HepG2 (cell line): ENCODE measurements around the gene AASS. TPM values are rescaled to one million over a fixed set of nuclear protein-coding genes. Genes with fewer than 3 reads are reported as not detected.

Experiments used
- ATAC-seq: fragments of 200-7000 bp; cut with Tn5 transposase; 3 replicates; pipeline ENCODE4 v1.9.1; 2020; ENCODE audit warnings: mild to moderate bottlenecking, moderate library complexity
- BruUV-seq: library from RNA; stranded (reverse); fragments of 400-500 nt; replicated peaks from 2 replicates; lab custom pipeline; 2021; lab: Mats Ljungman, UMichigan
- CTCF ChIA-PET: fragments of 300-600 bp; formaldehyde crosslinking; extraction: SDS; loops from one replicate; lab custom pipeline; 2021; ENCODE audit warnings: low total read pairs, inconsistent platforms, low intra/inter-chr PET ratio; lab: Yijun Ruan, JAX
- POLR2A ChIA-PET: fragments of 350-600 bp; sonication (Branson Sonifier 250); formaldehyde crosslinking; loops from one replicate; lab custom pipeline; 2020; ENCODE audit warnings: antibody characterized with exemption, inconsistent platforms; lab: Yijun Ruan, JAX
- DNase-seq: peaks from one replicate; pipeline ENCODE4 v3.0.0-alpha.2; 2015; ENCODE audit warnings: low spot score
- FAIRE-seq: peaks from 3 replicates; lab custom pipeline; 2011; peaks lifted over from hg19 to GRCh38; lab: Jason Lieb, UNC
- H2AFZ ChIP-seq: one replicate; pipeline ENCODE4 v1.6.1; 2011; ENCODE audit warnings: low read length, inconsistent platforms
- H3K27ac ChIP-seq: fragments of 300-600 bp; 3 replicates; pipeline ENCODE4 v1.8.0; 2011; ENCODE audit warnings: mixed run types, mild to moderate bottlenecking, mixed read lengths, low read length, inconsistent platforms; ENCODE audit not compliant: insufficient read depth; ENCODE audit errors: extremely low read length
- H3K27me3 ChIP-seq, 2 experiments: fragments of 200-600 bp in 1 of 2; 2 replicates in 1 of 2; 3 replicates in 1 of 2; pipeline versions ENCODE4 v1.6.0 to v1.8.0; 2011; ENCODE audit warnings: low read length in 2 of 2, mild to moderate bottlenecking in 2 of 2, moderate library complexity in 2 of 2, inconsistent platforms in 1 of 2; ENCODE audit not compliant: insufficient read depth in 2 of 2, control insufficient read depth in 1 of 2
- H3K36me3 ChIP-seq, 2 experiments: fragments of 200-600 bp in 1 of 2; replicated peaks in 1 of 2; 2 replicates in 1 of 2; 3 replicates in 1 of 2; pipeline versions ENCODE4 v1.5.1 to v1.8.0; 2011; ENCODE audit warnings: low read length in 2 of 2, inconsistent platforms in 1 of 2; ENCODE audit not compliant: insufficient read depth in 2 of 2, control insufficient read depth in 1 of 2
- H3K4me1 ChIP-seq: 2 replicates; pipeline ENCODE4 v1.5.1; 2012; ENCODE audit warnings: low read length, inconsistent platforms; ENCODE audit not compliant: insufficient read depth
- H3K4me2 ChIP-seq: 2 replicates; pipeline ENCODE4 v1.6.0; 2011; ENCODE audit warnings: low read depth, low read length, inconsistent platforms
- H3K4me3 ChIP-seq, 3 experiments: fragments of 200-600 bp in 1 of 3; sonication (generic), shearing (Covaris generic) in 1 of 3; replicated peaks in 1 of 3; 2 replicates each; pipeline ENCODE4 v1.5.1; 2011 to 2016; ENCODE audit warnings: low read length in 3 of 3, inconsistent platforms in 2 of 3, low read depth in 2 of 3, mild to moderate bottlenecking in 2 of 3, control low read depth in 1 of 3, mixed read lengths in 1 of 3; ENCODE audit not compliant: insufficient read depth in 1 of 3
- H3K79me2 ChIP-seq: one replicate; pipeline ENCODE4 v1.6.1; 2011; ENCODE audit warnings: low read length, inconsistent platforms; ENCODE audit not compliant: insufficient read depth
- H3K9ac ChIP-seq: 2 replicates; pipeline ENCODE4 v1.6.0; 2011; ENCODE audit warnings: mild to moderate bottlenecking, low read depth, low read length, inconsistent platforms; ENCODE audit not compliant: insufficient read depth
- H3K9me3 ChIP-seq: 2 replicates; pipeline ENCODE4 v1.5.1; 2012; ENCODE audit warnings: mild to moderate bottlenecking, low read length
- H4K20me1 ChIP-seq: 2 replicates; pipeline ENCODE4 v1.6.0; 2011; ENCODE audit warnings: inconsistent platforms, mild to moderate bottlenecking, low read length, moderate library complexity; ENCODE audit not compliant: insufficient read depth
- AGO2 ChIP-seq: fragments of 200-400 bp; formaldehyde crosslinking; optimal IDR thresholded peaks from 2 replicates; pipeline ENCODE3; 2017; ENCODE audit warnings: mild to moderate bottlenecking, low read depth, low read length, moderate library complexity
- ATAD3A ChIP-seq: sonication (generic); formaldehyde crosslinking; IDR thresholded peaks from 2 replicates; pipeline ENCODE4 v1.4.0; 2020; ENCODE audit warnings: missing genetic modification reagents
- DR1 ChIP-seq: sonication (generic); formaldehyde crosslinking; IDR thresholded peaks from 2 replicates; pipeline ENCODE4 v1.8.0; 2021; ENCODE audit warnings: mild to moderate bottlenecking, missing genetic modification reagents, inconsistent platforms
- JUND ChIP-seq: sonication (generic); formaldehyde crosslinking; IDR thresholded peaks from 2 replicates; pipeline ENCODE4 v1.8.0; 2022; ENCODE audit warnings: mild to moderate bottlenecking, missing genetic modification reagents
- RAD21 ChIP-seq: fragments of 450-650 bp; formaldehyde crosslinking; IDR thresholded peaks from 2 replicates; pipeline ENCODE4 v1.5.0; 2020; ENCODE audit warnings: mild to moderate bottlenecking
- REXO4 ChIP-seq: sonication (generic); formaldehyde crosslinking; IDR thresholded peaks from 2 replicates; pipeline ENCODE4 v1.8.0; 2022; ENCODE audit warnings: missing genetic modification reagents, mild to moderate bottlenecking, borderline replicate concordance
- SAFB2 ChIP-seq: sonication (generic); formaldehyde crosslinking; IDR thresholded peaks from 2 replicates; pipeline ENCODE4 v1.5.1; 2020; ENCODE audit warnings: missing genetic modification reagents, low read depth, mild to moderate bottlenecking, borderline replicate concordance
- ZBTB43 ChIP-seq: sonication (generic); formaldehyde crosslinking; conservative IDR thresholded peaks from 2 replicates; pipeline ENCODE4 v1.4.0; 2020; ENCODE audit warnings: missing genetic modification reagents
- ZEB1 ChIP-seq: IDR thresholded peaks from 2 replicates; pipeline ENCODE4 v1.6.1; 2012; ENCODE audit warnings: mild to moderate bottlenecking, low read depth, inconsistent platforms; ENCODE audit not compliant: insufficient replicate concordance
- ZKSCAN8 ChIP-seq: IDR thresholded peaks from 2 replicates; pipeline ENCODE4 v1.6.1; 2016; ENCODE audit warnings: borderline replicate concordance, missing genetic modification reagents, missing compliant biosample characterization
- ZNF292 ChIP-seq: sonication (generic); formaldehyde crosslinking; IDR thresholded peaks from 2 replicates; pipeline ENCODE4 v1.8.1; 2022; ENCODE audit warnings: mild to moderate bottlenecking, low read depth, missing genetic modification reagents, borderline replicate concordance
- ZNF883 ChIP-seq: sonication (generic); formaldehyde crosslinking; IDR thresholded peaks from 2 replicates; pipeline ENCODE4 v1.5.1; 2020; ENCODE audit warnings: mild to moderate bottlenecking, missing genetic modification reagents; ENCODE audit errors: not compliant biosample characterization
- WGBS: methylation state at CpG from one replicate; pipeline ENCODE4 v1.1.6; 2017; ENCODE audit warnings: low lambda C conversion rate; 5-methylcytosine and 5-hydroxymethylcytosine counted together
- in situ Hi-C: cut with HindIII; loops from 2 replicates; pipeline ENCODE4 v1.10.0; 2017; ENCODE audit warnings: low pct_unique_long_range_greater_than_20kb; ENCODE audit not compliant: extremely low pct_ligation_motif_present
- intact Hi-C: fragments of 100-400 bp; cut with micrococcal nuclease; formaldehyde crosslinking; loops from one replicate; pipeline ENCODE4 v1.10.0; 2022; ENCODE audit not compliant: unreplicated experiment
- polyA plus RNA-seq, 8 experiments: library from polyadenylated mRNA; depleted of rRNA in 3 of 8; stranded (reverse) in 7 of 8; unstranded in 1 of 8; fragments of >200 nt; fragmentation: Illumina TruSeq in 4 of 8; extraction: Trizol in 4 of 8; gene quantifications; 2 replicates each; pipeline versions ENCODE4 v1.2.1 to v1.2.3, GENCODE V29; 2011 to 2016; ENCODE audit warnings: low read depth in 4 of 8, missing spikeins in 1 of 8, mixed read lengths in 1 of 8; ENCODE audit not compliant: insufficient read depth in 1 of 8
- total RNA-seq, 5 experiments: library from RNA; depleted of rRNA; stranded (reverse); fragments of >200 nt; fragmentation: Illumina TruSeq; extraction: Trizol; gene quantifications; 2 replicates each; pipeline ENCODE4 v1.2.3, GENCODE V29; 2016; ENCODE audit warnings: low read depth in 1 of 5
- TF ChIP-seq, protein P1 (sequence below): sonication (generic); formaldehyde crosslinking; IDR thresholded peaks from 2 replicates; pipeline ENCODE4 v1.9.0; 2021; ENCODE audit warnings: missing genetic modification reagents, borderline replicate concordance

AASS gene
- total and polyA plus RNA-seq, 2 of the 13 experiments (the other 11 are each of a cell fraction or from before 2014, with no cell fraction given), result 11.6 to 43.9 TPM

DNA sequence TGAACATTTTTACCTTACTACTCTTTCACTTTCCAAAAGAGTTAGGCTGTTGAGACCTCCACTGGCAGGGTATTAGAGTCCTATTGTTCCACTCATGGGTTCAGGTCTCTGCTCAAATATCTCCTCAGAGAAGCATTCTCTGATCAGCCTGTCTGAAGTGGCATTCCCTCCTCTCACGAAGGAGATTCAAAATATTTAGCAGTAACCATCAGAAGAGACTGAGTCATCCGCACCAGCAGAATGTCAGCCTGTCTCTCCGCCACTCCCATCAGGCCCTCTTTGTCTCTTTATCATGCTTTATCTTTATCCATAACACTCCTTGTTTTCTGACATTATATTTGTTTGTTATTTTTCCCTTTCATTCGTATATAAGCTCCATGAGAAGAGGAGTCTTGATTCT is 79.1 kb downstream of the AASS start:
- ChIA-PET CTCF (no interaction called here), POLR2A (no interaction called here)
- no peak for ATAC-seq
- intact Hi-C loops (no loop called here), in situ Hi-C loops (no loop called here)
- H3K79me2 ChIP-seq, result no peaks in the 10 kb centered on the region
- H3K9me3 ChIP-seq, result no peaks in the 10 kb centered on the region
- no peak overlapping the region for H3K4me3 ChIP-seq
- no peak overlapping the region for H3K9ac ChIP-seq
- TF ChIP-seq RAD21 (CRISPR knock-in tag) (no peak), ZKSCAN8 (CRISPR knock-in tag) (no peak), ZNF883 (no peak), ZNF292 (CRISPR knock-in tag) (no peak), REXO4 (CRISPR knock-in tag) (no peak), DR1 (CRISPR knock-in tag) (no peak), ATAD3A (CRISPR knock-in tag) (no peak), ZEB1 (no peak), JUND (no peak), AGO2 (no peak), ZBTB43 (CRISPR knock-in tag) (no peak), SAFB2 (CRISPR knock-in tag) (no peak)
- TF ChIP-seq, protein P1, sequence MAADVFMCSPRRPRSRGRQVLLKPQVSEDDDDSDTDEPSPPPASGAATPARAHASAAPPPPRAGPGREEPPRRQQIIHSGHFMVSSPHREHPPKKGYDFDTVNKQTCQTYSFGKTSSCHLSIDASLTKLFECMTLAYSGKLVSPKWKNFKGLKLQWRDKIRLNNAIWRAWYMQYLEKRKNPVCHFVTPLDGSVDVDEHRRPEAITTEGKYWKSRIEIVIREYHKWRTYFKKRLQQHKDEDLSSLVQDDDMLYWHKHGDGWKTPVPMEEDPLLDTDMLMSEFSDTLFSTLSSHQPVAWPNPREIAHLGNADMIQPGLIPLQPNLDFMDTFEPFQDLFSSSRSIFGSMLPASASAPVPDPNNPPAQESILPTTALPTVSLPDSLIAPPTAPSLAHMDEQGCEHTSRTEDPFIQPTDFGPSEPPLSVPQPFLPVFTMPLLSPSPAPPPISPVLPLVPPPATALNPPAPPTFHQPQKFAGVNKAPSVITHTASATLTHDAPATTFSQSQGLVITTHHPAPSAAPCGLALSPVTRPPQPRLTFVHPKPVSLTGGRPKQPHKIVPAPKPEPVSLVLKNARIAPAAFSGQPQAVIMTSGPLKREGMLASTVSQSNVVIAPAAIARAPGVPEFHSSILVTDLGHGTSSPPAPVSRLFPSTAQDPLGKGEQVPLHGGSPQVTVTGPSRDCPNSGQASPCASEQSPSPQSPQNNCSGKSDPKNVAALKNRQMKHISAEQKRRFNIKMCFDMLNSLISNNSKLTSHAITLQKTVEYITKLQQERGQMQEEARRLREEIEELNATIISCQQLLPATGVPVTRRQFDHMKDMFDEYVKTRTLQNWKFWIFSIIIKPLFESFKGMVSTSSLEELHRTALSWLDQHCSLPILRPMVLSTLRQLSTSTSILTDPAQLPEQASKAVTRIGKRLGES, result no peak
- H3K27me3 ChIP-seq, result peaks cover 0 to 2% of the 10 kb centered on the region in 2 experiments; a peak in 1 of 5 replicates
- no peaks in the 10 kb centered on the region for H4K20me1 ChIP-seq
- H3K36me3 ChIP-seq, result no peaks in the 10 kb centered on the region
- FAIRE-seq, result no peak
- no peak overlapping the region for H3K4me2 ChIP-seq
- H2AFZ ChIP-seq, result no peak overlapping the region
- H3K27ac ChIP-seq, result no peak overlapping the region
- no TSS peak for BruUV-seq
- no peaks in the 10 kb centered on the region for H3K4me1 ChIP-seq
- DNase-seq, result no peak
- 50% methylated on average over 4 of the region's 4 CpGs for WGBS
